KG1 (cell line): Measurements from ENCODE around the gene EDEM2.
"Not testable (repeated sequence)": the region's sequence is repeated elsewhere in the genome, so short reads cannot be mapped to it uniquely, and the experiment has no call there.

Experiments used
- DNase-seq: peaks from one replicate; lab custom pipeline; 2025; lab: John Stamatoyannopoulos, UW

The EDEM2 gene, protein sequence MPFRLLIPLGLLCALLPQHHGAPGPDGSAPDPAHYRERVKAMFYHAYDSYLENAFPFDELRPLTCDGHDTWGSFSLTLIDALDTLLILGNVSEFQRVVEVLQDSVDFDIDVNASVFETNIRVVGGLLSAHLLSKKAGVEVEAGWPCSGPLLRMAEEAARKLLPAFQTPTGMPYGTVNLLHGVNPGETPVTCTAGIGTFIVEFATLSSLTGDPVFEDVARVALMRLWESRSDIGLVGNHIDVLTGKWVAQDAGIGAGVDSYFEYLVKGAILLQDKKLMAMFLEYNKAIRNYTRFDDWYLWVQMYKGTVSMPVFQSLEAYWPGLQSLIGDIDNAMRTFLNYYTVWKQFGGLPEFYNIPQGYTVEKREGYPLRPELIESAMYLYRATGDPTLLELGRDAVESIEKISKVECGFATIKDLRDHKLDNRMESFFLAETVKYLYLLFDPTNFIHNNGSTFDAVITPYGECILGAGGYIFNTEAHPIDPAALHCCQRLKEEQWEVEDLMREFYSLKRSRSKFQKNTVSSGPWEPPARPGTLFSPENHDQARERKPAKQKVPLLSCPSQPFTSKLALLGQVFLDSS

DNA sequence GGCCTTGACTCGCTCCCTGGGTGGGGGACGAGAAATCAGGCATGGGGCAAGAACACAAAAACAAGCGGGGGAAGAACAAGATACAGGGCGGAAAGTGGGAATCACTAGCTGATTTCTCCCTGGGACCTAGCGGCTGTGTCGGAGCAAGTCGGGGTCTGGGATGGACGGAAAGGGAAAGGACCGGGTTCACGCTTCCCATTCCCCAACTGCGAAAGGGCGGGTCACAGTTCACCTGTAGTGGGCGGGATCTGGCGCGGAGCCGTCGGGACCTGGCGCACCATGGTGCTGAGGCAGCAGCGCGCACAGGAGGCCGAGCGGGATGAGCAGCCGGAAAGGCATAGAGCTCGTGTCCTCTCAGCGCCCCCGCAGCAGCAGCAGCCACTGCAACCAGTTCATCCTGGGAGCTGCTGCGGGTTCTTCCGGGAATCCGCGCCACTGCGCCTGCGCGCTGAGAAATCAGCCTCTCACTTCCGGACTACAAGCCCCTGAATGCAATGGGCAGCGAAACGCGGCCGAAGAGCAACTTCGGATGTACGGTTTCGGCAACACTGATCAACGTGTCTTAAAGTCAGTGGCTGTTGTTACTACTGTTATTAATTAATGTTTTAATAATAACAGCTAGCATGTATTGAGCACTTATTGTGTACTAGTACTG, at the start of gene EDEM2:
EDEM2 (minus strand) TSS at position 417 of the 655 bp plus-strand sequence; CDS start at position 339, 78 bp downstream.
- DNase-seq = peak; percentile 62

DNA sequence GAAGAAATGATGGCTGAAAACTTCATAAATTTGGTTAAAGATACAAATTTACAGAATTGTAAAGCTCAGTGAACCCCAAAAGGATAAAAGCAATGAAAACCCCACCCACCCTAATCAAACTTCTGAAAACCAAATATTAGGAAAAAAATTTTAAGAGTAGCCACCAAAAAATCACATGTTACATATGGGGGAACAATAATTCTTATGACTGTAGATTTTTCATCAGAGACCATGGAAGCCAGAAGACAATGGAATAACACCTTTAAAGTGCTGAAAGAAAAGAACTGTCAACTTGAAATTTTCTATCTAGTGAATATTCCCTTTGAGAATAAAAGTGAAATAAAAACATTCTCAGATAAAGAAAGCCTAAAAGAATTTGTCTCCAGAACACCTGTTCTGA, 49.2 kb upstream of the EDEM2 start:
- no peak for DNase-seq

DNA sequence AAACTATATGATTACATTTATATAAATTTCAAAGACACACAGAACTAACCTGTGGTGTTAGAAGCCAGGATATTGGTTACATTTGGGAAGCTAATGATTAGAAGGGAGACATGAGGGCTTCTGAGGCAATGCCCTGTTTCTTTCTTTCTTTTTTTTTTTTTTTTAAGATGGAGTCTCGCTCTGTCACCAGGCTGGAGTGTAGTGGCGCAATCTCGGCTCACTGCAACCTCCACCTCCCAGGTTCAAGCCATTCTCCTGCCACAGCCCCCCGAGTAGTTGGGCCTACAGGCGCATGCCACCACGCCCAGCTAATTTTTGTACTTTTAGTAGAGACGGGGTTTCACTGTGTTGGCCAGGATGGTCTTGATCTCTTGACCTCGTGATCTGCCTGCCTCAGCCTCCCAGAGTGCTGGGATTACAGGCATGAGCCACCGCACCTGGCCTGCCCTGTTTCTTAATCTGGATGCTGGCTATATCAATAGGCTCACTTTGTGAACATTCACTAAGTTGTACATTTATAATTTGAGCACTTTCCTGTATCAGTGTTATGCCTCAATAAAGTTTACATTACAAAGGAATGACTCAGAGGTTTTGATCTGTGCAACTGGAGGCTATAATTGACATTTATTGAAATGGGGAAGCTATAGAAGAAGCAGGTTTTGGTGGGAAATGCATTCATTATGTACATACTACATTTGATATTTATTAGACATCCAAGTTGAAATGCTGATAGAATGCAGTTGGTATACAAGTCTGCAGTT, 46.1 kb upstream of the EDEM2 start:
- DNase-seq = not testable (repeated sequence)

DNA sequence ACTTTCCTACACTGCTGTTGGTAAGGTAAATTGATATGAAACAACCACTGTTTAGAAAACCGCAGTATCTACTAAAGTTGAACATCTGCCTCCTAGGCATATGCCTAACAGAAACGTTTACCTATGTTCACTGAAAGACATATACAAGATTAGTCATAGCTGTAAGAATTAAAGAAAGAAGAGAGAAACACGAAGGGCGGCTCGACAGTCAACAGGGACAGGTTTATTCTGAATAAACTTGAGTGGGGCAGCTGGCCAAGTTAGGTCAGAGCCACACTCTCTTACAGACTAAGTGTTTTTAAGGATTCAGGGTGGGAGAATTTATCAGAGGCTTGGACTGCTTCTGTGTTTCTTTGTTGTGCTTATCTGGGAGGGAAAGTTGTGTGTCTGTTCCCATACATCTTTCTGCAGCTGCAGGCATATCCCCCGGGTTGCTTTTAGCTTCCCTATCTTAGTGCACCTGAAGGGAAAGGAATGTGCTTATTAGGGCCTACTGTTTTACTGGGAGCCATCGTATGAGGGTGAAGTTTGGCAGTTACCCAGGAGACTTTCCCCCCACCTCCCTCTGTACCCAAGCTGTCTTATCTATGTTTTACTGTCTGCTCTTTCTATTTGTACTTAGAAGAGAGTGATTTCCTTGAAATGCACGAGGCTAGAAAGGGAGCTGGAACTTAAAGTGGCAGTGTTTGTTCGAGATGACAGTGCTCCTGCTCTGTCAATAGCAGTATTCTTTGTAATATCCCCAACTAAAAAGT, 45.2 kb upstream of the EDEM2 start:
- DNase-seq = no peak

DNA sequence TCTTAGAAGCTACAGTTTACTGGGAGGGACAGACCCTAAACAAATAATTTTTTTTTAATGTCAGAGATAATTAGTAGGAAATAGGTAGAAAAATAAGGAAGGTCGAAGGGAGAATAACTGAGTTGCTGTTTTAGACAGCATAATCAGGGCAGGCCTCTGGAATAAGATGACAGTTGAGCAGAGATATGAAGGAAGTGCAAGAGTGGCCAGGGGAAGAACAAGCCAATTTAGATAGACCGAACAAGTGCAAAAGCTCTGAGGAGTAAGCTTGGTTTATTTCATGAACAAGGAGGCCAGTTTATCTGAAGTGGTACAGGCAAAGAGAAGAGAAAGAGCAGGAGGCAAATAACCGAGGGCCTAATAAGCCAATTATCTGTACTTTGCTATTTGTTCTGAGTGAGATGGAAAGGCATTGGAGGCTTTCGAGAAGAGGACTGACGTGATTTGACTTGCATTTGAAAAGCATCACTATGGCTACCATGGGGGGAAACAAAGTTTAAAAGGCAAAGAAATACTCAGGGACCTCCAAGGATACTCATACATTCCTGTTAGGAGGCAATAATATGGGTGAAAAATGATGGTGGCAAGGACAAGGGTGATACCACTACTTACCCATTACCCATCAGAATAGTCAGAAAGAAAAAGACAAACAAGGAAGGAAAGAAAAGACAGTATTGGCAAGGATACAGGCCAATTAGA, 44.4 kb upstream of the EDEM2 start:
- no peak for DNase-seq

DNA sequence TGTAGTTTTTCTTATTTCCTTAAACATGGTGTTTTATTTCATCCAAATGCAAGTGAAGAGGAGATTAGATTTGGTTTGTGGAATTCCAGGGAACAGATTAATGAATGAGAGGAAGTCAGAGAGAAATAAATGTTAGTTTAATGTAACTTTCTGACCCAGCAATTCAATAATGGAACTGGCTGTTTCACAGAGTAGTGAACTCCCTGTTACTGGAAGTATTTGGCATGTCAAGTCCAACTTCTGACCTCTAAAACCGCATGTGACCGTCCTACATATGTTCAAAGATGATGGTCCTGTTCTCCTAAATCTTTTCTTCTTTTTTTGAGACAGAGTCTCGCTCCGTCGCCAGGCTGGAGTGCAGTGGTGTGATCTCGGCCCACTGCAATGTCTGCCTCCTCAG, 43.4 kb upstream of the EDEM2 start:
- no peak for DNase-seq

DNA sequence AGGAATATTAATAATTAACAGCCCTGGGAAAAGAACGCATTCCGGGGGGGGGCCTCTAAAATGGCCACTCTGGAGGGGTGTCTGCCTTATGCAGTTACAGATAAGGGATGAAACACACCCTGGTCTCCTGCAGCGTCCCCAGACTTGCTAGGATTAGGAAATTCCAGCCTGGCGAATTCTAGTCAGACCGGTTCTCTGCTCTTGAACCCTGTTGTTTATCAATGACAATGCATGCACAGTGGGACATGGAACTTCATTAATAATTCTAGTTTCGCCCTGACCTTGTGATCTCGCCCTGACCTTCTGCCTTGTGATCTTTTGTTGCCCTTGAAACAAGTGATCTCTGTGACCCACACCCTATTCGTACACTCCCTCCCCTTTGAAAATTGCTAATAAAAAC, 42.1 kb upstream of the EDEM2 start:
- not testable (repeated sequence) for DNase-seq

DNA sequence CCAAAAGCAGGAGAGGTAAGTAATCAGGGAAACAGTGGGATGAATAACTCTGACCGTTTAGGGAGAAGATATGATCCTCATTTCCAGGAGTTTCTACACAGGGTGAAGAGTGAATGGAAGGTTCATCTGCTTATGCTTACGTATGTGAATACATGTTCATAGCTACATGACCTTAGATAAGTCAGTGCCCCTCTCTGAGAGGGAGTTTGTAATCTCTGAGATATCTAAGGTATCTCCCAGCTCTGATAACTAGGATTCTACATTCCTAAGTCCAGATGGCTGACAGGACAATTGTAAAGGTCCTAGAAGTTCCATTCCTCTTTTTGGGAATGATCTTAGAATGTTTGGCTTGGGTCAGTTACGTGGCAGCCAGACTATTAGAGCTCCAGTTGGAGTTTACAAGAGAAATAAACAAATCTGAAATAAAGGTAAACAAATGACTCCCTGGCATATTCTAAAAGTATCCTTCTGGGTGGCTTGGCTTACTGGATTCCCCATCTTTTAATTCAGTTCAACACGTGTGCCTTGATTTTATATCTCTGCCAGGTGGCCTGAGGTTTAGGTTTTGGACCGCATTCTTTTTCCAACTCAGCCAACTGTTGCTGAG, 40.6 kb upstream of the EDEM2 start:
- DNase-seq = no peak

DNA sequence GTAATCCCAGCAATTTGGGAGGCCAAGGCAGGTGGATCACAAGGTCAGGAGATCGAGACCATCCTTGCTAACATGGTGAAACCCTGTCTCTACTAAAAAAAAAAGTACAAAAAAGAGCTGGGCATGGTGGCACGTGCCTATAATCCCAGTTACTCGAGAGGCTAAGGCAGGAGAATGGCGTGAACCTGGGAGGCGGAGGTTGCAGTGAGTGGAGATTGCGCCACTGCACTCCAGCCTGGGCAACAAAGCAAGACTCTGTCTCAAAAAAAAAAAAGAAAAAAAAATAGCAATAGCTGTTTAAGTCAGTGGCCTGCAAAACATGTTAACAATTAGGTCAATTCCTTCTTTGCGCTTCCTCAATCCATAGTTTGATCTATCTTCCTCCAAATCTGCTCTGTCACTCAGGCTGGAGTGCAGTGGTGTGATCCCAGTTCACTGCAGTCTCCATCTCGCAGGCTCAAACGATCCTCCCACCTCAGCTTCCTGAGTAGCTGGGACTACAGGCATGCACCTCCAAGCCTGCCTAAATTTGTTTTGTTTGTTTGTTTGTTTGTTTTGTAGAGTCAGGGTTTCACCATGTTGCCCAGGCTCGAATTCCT, 39.7 kb upstream of the EDEM2 start:
- DNase-seq = not testable (repeated sequence)

DNA sequence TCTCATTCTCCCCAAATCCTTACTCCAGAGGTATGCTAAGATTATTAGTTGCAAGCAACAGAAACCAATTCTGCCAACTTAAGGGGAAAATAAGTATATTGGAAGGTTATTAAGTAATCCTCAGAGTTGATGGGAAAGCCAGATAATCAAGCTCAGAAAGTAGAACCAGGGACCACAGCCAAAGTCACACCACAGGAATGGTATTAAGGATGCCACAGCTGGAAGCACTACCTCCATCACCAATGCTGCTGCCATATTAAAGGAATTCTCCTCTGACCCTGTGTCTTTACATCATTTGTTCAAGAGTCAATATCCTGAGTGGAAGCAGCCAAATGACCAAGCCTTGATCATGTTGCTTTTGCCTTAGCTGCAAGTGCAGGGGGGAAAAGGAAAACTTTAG, 34.6 kb upstream of the EDEM2 start:
- DNase-seq = no peak

DNA sequence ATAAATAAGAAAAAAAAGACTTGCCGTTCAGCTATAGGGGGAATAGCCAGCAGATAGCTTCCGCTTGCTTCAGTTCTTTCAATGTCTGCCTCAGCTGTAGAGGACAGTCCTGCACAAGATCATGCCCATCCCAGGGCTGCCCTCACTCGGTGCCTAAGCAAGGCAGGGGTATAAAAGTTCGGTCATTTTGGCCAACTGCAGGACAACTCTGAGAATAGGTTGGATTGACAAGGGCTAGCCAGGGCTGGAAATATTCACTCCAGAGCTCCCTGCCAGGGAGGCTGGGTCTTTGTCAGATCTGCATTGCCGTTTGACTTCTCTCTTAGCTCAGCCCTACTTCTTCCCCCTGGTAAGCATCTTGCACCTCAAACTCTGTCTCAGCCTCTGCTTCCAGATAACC, 33.1 kb upstream of the EDEM2 start:
- no peak for DNase-seq

DNA sequence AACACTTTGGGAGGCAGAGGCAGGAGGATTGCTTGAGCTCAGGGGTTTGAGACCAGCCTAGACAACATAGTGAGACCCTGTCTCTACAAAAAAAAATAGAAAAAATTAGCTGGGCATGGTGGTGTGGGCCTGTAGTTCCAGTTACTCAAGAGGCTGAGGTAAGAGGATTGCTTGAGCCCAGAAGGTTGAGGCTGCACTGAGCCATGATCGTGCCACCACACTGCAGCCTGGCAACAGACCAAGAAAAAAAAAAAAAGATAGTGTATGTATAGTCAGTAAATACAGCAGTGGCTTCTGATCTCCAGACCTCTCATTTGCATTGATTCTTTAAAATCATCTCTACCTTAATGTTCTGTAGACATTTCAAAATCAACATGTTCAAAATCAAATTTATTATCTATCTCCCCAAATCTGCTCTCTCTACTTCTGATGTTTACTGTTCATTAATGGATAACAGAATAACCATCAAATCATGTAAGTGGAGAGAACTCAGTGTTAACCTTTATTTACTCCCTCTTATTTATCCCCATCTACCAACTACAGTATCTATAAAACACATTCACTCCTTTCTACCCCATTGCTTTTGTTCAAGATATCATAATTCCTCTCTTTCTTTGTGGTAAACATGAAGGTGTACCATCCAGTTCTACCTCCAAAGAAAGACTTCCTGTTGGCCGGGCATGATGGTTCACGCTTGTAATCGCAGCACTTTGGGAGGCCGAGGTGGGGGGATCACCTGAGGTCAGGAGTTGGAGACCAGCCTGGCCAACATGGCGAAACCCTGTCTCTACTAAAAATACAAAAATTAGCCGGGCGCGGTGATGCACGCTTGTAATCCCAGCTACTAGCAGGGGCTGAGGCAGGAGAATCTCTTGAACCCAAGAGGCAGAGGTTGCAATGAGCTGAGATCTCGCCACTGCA, 32.4 kb upstream of the EDEM2 start:
- no peak for DNase-seq

DNA sequence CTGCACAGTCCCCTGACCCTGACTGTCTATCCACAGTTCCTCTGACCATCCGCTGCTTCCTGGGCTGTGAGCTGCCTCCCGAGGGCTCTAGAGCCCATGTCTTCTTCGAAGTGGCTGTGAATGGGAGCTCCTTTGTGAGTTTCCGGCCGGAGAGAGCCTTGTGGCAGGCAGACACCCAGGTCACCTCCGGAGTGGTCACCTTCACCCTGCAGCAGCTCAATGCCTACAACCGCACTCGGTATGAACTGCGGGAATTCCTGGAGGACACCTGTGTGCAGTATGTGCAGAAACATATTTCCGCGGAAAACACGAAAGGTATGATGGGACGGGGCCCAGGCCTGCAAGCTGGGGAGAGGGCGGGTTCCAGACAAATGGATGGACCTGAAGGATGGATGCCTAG, 29.0 kb upstream of the EDEM2 start:
- DNase-seq = no peak

DNA sequence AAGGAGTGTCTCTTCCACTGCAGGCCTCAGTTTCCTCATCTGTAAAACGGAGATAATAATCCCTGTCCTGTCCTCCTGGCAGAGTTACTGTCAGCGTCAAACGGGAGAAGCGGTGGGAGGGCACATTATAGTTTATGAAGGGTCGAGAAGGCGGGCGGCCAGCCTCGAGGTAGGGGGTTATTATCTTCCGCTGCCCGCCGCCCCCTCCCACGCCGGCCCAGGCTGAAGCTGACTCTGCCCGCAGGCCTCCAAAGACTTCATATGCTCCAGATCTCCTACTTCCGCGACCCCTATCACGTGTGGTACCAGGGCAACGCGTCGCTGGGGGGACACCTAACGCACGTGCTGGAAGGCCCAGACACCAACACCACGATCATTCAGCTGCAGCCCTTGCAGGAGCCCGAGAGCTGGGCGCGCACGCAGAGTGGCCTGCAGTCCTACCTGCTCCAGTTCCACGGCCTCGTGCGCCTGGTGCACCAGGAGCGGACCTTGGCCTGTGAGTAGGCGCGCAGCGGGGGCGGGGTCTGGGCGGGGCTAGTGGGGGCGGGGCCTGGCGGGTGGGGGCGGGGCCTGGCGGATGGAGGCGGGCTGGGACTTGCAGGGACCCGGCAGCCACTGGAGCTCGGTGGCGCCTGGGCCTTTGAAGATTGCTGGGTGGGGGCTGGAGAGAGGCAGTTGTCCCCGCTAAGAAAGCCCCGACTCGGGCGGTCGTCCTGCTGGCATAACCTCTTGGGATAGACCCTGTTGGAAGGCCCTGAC, 27.5 kb upstream of the EDEM2 start:
- DNase-seq = no peak

DNA sequence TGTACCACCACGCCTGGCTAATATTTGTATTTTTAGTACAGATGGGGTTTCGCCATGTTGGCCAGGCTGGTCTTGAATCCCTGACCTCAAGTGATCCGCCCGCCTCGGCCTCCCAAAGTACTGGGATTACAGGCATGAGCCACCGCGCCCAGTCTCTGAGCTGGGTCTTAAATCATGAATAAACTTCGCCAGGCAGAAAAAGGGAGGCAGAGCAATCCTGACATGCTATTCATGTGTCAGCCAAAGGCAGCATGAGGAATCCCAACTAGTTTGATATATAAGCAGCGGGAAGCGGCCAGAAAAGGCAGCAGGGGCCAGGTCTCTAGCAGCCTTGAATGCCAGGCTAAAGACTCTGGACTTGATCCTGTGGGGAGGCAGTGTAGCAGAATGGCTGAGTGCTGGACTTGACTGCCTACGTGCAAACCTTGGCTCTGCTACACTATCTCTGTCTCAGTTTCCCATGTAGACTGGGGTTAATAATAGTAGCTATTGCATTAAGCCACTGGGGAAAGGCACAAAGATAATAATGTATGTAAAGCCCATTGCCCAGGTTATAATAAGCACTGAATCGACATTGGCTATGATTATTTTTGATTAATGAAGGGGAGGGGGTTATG, 26.5 kb upstream of the EDEM2 start:
- DNase-seq = no peak

DNA sequence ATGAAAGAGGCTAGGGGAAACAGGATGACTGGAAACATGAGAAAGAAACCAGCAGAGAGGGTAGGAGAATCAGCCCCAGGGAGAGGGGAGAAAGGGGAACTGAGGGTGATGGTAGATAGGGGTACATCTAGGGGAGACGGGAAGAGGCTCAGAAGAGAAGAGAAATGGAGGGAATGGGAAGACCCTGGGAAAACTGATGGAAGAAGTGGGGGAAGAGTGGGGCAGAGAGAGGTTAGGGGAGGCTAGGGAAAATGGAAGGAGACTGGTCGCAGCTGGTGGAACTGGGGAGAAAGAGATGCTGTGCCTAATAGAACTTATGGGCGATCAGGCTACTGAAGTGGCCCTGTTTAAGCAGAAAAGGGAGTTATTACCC, 25.3 kb upstream of the EDEM2 start:
- no peak for DNase-seq

DNA sequence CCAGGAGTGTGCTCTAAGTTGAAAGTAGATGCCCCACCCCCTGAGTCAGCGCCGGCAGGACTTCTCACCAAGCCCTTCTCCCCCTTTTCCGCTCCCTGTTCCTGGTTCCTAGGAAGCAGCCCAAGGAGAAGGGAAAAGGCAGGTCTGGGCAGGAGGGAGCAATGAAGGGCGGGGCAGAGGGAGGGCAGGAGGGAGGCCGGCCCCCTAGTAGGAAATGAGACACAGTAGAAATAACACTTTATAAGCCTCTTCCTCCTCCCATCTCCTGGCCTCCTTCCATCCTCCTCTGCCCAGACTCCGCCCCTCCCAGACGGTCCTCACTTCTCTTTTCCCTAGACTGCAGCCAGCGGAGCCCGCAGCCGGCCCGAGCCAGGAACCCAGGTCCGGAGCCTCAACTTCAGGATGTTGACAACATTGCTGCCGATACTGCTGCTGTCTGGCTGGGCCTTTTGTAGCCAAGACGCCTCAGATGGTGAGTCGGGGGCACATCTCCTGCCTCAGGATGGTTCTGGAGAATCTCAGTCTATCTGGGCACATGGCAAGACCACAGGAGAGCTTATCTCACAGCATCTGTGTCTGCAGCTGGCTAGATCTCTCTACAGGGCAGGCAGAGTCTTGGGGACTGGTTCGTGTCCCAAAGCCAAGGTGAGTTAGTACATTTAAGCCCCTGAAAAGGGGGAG, 24.8 kb upstream of the EDEM2 start, which contains the start of gene PROCR:
PROCR (plus strand) TSS at position 320 of the 681 bp plus-strand sequence; CDS start at position 403, 83 bp downstream.
- peak; percentile 1 for DNase-seq
